Measurements from ENCODE around the gene ZBTB6. TPM values are rescaled to one million over a fixed set of nuclear protein-coding genes. Genes with fewer than 3 reads are reported as not detected.
A peak's percentile ranks its signal among the peaks of the same experiment; 100 is the strongest.
"Not testable (repeated sequence)": the region's sequence is repeated elsewhere in the genome, so short reads cannot be mapped to it uniquely, and the experiment has no call there.

ZBTB6 gene
- total RNA-seq, 1 donor from 2014 or later: 5.9 TPM

DNA sequence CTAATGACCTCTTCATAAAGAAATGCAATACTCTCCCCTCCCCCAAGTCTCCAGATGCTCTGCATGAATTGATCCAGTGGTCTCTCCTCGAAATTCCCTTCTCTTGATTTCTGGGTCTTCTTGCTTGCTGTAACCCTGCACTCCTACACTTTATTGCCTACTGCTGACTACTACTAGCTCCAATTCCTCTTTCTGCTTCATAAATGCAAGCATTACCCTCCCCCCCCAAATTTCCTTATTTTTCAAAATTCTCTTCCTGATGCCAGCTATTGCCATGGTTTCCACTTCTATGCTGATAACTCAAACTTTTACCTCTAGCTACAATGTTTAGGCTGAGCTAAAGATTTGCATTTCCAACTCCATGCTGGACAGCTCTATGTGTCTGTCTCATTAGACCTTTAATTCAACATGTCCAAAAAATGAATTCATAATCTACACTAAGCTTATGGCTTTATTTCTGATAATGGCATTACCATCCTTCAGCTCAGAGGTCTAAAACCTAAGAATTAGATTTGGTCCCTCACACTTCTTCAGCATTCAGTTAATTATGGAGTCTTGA, 16.8 kb upstream of the ZBTB6 start:
- no peak for TF ChIP-seq POLR2A (IDR thresholded peaks at IDR 0.05)
- TF ChIP-seq, protein P1, sequence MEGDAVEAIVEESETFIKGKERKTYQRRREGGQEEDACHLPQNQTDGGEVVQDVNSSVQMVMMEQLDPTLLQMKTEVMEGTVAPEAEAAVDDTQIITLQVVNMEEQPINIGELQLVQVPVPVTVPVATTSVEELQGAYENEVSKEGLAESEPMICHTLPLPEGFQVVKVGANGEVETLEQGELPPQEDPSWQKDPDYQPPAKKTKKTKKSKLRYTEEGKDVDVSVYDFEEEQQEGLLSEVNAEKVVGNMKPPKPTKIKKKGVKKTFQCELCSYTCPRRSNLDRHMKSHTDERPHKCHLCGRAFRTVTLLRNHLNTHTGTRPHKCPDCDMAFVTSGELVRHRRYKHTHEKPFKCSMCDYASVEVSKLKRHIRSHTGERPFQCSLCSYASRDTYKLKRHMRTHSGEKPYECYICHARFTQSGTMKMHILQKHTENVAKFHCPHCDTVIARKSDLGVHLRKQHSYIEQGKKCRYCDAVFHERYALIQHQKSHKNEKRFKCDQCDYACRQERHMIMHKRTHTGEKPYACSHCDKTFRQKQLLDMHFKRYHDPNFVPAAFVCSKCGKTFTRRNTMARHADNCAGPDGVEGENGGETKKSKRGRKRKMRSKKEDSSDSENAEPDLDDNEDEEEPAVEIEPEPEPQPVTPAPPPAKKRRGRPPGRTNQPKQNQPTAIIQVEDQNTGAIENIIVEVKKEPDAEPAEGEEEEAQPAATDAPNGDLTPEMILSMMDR (IDR thresholded peaks at IDR 0.05): no peak
- H3K27me3 ChIP-seq: no peaks in the 10 kb centered on the region
- intact Hi-C loops (cut with DNase I): no loop called here
- H3K4me3 ChIP-seq: peak overlapping the region in 1 of 2 donors; percentile 5
- no peak for DNase-seq (ENCODE audit: extremely low spot score in 2 of 2)
- H3K36me3 ChIP-seq: no peaks in the 10 kb centered on the region
- H3K4me1 ChIP-seq: peaks cover 43% of the 10 kb centered on the region
- no peak overlapping the region for H3K27ac ChIP-seq
- no peaks in the 10 kb centered on the region for H3K9me3 ChIP-seq

DNA sequence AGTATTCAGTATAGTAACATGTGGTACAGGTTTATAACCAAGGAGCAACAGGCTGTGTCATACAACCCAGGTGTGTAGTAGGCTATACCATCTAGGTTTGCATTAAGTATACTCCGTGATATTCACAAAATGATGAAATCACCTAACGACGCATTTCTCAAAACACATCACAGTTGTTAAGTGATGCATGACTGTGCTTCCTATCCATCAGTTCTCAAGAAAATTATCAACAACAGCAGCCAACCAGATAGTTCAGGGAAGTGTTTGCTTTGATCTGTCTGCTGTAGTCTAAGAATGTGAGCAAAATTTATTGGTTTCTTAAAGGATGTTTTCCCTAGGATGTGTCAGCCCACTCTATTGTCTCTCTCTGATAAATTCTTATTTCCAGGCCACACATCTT, 10.8 kb upstream of the ZBTB6 start:
- TF ChIP-seq POLR2AphosphoS5 (IDR thresholded peaks at IDR 0.05; ENCODE audit: insufficient read depth in 1 of 2, low read depth in 1 of 2) (no peak), POLR2A (IDR thresholded peaks at IDR 0.05) (no peak)
- TF ChIP-seq, protein P1 (IDR thresholded peaks at IDR 0.05): no peak
- H3K27ac ChIP-seq: no peak overlapping the region
- H3K27me3 ChIP-seq: no peaks in the 10 kb centered on the region
- H3K4me1 ChIP-seq: no peaks in the 10 kb centered on the region
- intact Hi-C loops (cut with DNase I): no loop called here
- no peaks in the 10 kb centered on the region for H3K36me3 ChIP-seq
- H3K4me3 ChIP-seq: no peak overlapping the region
- no peaks in the 10 kb centered on the region for H3K9me3 ChIP-seq
- no peak for DNase-seq (ENCODE audit: extremely low spot score in 2 of 2)

DNA sequence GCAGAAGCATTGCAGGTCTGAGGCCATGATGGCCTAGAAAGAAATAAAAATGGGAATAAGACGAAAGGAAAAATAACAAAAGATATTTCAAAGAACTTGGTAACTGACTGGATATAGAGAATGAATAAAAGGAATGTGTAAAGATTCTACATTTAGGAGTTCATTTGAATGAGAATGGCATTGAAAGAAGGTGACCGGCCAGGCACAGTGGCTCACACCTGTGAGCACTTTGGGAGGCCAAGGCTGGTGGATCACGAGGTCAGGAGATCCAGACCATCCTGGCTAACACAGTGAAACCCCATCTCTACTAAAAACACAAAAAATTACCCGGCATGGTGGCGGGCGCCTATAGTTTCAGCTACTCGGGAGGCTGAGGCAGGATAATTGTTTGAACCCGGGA, 9.6 kb upstream of the ZBTB6 start:
- Histone ChIP-seq H3K27me3 (no peaks in the 10 kb centered on the region), H3K4me1 (no peaks in the 10 kb centered on the region), H3K27ac (no peak overlapping the region), H3K36me3 (no peaks in the 10 kb centered on the region), H3K4me3 (no peak overlapping the region), H3K9me3 (no peaks in the 10 kb centered on the region)
- TF ChIP-seq POLR2A (IDR thresholded peaks at IDR 0.05): no peak
- TF ChIP-seq POLR2AphosphoS5 (IDR thresholded peaks at IDR 0.05; ENCODE audit: insufficient read depth in 1 of 2, low read depth in 1 of 2): no peak
- TF ChIP-seq, protein P1 (IDR thresholded peaks at IDR 0.05): no peak
- intact Hi-C loops (cut with DNase I): no loop called here
- DNase-seq (ENCODE audit: extremely low spot score in 2 of 2): no peak

DNA sequence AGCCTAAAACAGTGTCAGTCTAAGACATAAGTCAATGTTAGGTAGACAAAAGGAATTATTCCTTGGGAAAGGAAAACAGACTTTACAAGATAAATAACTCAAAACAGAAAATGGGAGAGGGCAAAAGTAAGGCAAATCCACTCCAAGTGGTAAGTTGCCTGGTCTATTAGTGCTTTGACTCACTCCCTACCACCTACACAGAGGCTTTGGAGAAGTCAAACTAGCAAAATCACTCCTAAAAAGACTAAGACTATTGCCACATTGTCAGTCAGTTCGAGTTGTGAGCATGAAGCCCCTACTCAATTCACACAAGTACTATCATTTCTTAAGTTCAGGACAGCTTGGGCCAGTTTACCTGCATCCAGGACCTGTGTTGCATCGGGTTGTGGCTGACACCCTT, 5.2 kb upstream of the ZBTB6 start:
- no peak overlapping the region for H3K4me3 ChIP-seq
- no peaks in the 10 kb centered on the region for H3K36me3 ChIP-seq
- no peaks in the 10 kb centered on the region for H3K27me3 ChIP-seq
- no peak overlapping the region for H3K27ac ChIP-seq
- no peaks in the 10 kb centered on the region for H3K9me3 ChIP-seq
- no peak for TF ChIP-seq POLR2A (IDR thresholded peaks at IDR 0.05)
- TF ChIP-seq, protein P1 (IDR thresholded peaks at IDR 0.05): no peak
- TF ChIP-seq POLR2AphosphoS5 (IDR thresholded peaks at IDR 0.05; ENCODE audit: insufficient read depth in 1 of 2, low read depth in 1 of 2): no peak
- intact Hi-C loops (cut with DNase I): no loop called here
- DNase-seq (ENCODE audit: extremely low spot score in 2 of 2): no peak
- peaks cover 6% of the 10 kb centered on the region for H3K4me1 ChIP-seq

DNA sequence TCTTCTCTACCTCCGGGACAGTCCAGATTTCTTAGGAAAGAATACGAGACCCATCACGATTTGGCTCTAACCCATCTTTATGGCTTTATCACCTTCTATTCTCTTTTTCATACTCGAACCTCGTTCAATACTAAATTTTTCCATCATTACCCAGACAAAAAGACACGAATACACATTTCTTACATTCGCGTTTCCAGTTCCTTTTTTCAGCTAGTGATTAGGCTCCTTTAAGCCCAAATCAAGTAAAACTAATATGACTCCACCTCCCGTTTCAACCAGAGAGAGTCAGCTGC, 506 bp downstream of the ZBTB6 start:
- TF ChIP-seq POLR2A (IDR thresholded peaks at IDR 0.05): no peak
- TF ChIP-seq, protein P1 (IDR thresholded peaks at IDR 0.05): no peak
- no peak for TF ChIP-seq POLR2AphosphoS5 (IDR thresholded peaks at IDR 0.05; ENCODE audit: insufficient read depth in 1 of 2, low read depth in 1 of 2)

DNA sequence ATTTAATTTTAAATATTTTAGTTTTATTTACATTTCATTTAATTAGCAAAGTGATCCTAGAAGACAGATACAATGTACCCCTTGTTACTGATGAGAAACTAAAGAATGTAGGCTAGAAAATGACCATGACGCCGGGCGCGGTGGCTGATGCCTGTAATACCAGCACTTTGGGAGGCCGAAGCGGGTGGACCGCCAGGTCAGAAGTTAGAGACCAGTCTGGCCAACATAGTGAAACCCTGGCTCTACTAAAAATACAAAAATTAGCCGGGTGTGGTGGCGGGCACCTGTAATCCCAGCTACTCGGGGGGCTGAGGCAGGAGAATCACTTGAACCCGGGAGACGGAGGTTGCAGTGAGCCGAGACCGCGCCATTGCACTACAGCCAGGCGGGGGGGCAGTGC, 7.0 kb downstream of the ZBTB6 start:
- H3K9me3 ChIP-seq; intact Hi-C loops (cut with DNase I); H3K4me3 ChIP-seq; H3K27me3 ChIP-seq; DNase-seq (ENCODE audit: extremely low spot score in 2 of 2); H3K27ac ChIP-seq: not testable (repeated sequence)
- peaks cover 0 to 20% of the 10 kb centered on the region in 2 donors for H3K36me3 ChIP-seq
- peaks cover 24% of the 10 kb centered on the region for H3K4me1 ChIP-seq

More for the DNA sequence above, 506 bp downstream of the ZBTB6 start:
- intact Hi-C loops (cut with DNase I): no loop called here
- no peak for DNase-seq (ENCODE audit: extremely low spot score in 2 of 2)
- peak overlapping the region; percentile 60 to 71 for H3K4me3 ChIP-seq
- H3K27me3 ChIP-seq: no peaks in the 10 kb centered on the region
- H3K27ac ChIP-seq: peak overlapping the region; percentile 61
- H3K9me3 ChIP-seq: no peaks in the 10 kb centered on the region
- peaks cover 0 to 25% of the 10 kb centered on the region in 2 donors for H3K36me3 ChIP-seq
- H3K4me1 ChIP-seq: peaks cover 17% of the 10 kb centered on the region
